CD4-positive, alpha-beta T cell treated with Interleukin-6 for 4 hours (primary cell): ENCODE results near the gene ETS2.
A peak's percentile ranks its signal among the peaks of the same experiment; 100 is the strongest.

Experiments
- DNase-seq: peaks from one replicate; pipeline ENCODE4 v3.0.0-alpha.2; 2020; ENCODE audit warnings: mixed read lengths

Gene ETS2

DNA sequence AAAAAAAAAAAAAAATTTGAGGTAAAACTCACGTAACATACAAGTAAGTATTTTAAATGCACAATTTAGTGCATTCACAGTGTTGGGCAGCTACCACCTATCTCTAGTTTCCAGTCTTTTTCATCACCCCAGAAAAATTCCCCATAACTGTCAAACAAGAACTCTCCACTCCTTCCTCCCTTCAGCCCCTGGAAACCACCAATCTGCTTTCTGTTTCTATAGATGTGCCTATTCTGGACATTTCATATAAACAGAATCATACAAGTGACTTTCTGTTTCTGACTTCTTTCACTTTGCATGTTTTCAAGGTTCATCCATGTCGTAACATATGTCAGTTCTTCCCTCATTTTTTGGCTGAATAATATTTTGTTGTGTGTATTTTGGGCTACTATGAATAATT, 24.9 kb upstream of the ETS2 start:
- no peak for DNase-seq

DNA sequence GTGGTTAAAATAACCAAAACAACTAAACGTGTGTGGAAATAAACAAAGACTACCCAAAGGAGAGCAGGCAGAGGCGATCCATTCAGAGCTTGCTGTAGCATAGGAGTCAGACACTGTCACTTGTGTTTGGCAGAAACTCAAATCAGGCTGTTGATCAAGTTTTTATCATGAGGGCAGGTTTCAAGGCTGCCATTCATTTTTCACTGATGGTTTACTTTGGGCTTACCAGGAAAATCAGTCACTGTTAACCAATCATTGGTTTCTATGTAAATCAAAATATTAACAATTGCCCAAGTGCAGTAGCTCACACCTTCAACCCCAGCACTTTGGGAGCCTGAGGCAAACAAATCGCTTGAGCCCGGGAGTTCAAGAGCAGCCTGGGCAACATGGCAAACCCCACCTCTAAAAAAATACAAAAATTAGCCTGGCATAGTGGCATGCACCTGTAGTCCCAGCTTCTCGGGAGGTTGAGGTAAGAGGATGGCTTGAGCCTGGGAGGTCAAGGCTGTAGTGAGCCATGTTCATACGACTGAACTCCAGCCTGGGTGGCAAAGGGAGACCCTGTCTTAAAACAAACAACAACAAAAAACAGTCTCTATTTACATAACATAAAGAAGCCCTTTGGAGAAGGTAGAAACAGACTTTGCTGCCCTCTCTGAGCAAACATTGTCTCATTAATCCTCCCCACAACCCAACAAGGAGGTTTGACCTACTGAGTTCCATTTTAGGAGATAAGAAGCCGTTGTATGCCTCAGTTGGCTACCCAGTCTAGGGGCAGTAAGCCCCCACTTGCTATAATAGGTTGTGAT, 21.1 kb upstream of the ETS2 start:
- no peak for DNase-seq

DNA sequence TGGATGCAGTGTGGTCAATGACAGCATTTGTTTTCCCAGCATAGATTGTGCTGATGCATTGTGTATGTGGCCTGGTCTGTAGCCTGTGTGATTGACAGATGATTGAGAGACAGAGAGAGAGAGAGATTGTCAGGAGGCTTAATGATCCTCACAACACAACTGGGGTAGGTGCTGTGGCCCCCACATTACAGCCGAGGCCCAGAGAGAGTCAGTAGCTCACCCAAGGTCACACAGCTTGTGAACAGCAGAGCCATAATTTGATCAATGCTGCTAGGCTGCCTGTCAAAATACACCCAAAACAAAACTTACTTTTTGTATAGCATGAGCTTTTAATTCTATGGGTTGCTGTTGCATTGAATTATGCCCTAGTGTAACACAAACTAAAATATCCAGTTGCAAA, 20.2 kb upstream of the ETS2 start:
- no peak for DNase-seq

DNA sequence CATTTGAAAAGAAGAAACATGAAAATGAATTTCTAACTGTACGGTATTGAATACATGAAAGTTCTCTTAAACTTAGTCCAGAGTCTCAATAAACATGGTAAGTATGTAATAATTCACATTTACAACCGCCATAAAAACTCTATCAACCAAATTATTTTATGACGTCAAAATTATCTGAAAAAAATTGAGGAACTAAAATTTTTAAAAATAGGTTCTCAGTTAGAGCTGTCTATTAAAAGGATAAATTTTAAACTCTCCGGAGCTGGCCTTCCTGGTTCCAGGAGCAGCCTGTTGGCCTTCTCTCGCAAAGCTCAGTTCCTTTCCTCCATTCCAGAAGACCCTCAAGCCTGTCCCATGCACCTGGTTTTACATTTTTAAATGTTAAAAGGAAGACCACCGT, 18.7 kb upstream of the ETS2 start:
- DNase-seq: no peak

DNA sequence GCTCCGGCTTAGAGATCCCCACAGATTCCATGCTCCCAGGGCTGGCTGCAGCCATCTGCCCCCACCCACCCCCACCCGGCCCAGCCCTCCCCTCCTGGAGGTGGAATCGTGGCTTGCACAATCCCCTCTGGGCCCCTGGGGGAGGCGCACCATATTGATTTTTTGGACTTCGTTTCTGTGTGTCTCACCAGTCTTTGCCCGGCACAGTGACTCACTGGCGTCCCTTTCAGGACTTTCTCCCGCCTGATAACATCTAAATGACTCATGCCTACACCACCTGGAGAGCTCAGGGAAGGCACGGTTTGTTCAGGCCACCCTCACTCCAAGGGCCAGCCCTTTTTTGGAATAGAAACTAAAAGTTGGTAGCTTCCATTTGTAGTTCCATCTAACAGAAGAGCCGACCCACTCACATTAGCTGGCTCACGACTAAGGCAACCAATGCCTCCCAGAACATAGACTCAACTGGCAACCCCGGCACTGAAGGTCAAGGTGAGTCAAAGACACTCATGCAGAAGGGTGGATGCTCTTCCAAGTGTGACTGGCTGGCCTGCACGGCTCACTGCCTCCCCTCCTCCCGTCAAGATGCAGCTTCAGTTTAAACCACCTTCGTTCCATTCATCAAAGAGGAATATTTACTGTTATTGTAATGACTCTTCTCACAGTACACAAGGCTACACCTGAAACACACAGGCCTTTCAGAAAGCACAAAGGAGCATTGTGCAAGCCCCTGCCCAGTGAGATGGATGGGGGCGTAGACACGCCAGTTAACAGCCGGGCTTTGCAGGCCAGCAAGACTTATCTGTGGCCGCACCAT, 18.1 kb upstream of the ETS2 start:
- no peak for DNase-seq

DNA sequence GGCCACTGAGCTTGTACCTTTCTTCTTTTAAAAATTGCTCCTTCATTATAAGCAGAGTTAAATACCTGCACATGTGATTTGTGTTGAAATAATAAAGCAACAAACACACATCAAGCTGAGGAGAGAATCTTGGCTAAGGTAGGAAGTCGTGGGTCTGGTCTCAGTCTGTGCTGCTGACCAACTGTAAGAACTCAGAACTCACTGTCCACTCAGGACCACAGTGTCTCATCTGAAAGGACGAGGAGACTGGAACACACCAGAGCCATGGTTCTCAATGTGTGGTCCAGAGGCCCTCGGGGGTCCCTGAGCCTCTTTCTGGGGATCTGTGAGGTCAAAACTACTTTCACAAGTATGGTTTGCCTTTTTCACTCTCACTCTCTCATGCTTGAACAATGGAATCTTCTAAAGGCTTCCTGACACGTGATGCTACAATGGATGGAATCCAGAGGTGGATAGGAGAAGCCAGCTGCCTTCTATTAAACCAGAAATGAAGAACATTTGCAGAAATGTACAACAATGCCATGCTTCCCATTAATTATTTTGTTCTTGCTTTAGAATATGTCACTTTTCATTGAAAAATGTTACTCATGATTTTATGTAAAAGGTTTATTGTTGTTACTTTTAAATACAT, 17.3 kb upstream of the ETS2 start:
- DNase-seq: no peak

DNA sequence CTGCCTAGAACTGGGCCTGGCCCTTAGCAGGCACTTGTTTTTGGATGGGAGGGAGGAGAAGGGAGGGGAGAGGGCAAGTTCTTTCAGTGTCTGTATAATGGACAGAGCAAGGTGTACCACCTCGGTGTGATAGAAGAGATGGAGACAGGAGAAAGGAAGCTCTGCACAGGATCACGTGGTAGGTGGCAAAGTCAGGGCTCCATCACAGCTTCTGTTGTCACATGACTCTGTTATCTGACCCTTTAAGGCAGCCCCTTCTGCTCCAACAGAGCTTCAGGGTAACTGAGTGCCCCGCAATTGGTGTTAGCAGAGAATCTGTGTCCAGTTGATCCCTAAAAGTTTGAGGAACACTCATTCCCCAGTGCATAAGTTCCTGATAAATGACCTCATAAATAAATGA, 16.5 kb upstream of the ETS2 start:
- DNase-seq: no peak

DNA sequence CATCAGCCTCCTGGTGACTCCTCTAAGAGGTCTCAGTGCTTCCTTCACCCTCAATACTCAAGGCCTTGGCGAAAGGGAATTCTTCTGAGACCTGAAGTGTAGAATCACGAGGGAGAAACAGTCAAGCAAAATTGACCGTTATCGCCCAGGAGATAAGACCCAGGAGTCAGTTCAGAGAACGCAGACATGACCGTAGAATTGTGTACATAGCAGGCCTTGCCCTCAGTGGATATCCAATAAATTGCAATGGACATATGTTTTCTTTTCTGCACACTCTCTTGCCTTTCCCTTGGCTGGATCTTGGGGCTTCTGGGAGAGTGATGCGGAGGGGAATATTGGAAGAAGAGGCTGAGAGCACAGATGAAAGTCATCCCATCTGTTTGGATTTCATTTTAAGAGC, 15.7 kb upstream of the ETS2 start:
- no peak for DNase-seq

DNA sequence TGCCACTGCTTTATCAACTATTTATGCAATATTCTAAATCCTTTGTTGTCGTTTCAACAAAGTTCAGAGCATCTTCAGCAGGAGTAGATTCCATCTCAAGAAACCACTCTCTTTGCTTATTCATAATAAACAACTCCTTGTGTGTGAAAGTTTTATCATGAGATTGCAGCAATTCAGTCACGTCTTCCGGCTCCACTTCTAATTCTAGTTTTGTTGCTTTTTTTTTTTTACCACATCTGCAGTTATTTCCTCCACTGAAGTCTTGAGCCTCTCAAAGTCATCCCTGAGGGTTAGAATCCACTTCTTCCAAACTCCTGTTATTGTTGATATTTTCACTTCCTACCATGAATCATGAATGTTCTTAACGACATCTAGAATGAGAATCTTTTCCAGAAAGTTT, 14.8 kb upstream of the ETS2 start:
- no peak for DNase-seq

DNA sequence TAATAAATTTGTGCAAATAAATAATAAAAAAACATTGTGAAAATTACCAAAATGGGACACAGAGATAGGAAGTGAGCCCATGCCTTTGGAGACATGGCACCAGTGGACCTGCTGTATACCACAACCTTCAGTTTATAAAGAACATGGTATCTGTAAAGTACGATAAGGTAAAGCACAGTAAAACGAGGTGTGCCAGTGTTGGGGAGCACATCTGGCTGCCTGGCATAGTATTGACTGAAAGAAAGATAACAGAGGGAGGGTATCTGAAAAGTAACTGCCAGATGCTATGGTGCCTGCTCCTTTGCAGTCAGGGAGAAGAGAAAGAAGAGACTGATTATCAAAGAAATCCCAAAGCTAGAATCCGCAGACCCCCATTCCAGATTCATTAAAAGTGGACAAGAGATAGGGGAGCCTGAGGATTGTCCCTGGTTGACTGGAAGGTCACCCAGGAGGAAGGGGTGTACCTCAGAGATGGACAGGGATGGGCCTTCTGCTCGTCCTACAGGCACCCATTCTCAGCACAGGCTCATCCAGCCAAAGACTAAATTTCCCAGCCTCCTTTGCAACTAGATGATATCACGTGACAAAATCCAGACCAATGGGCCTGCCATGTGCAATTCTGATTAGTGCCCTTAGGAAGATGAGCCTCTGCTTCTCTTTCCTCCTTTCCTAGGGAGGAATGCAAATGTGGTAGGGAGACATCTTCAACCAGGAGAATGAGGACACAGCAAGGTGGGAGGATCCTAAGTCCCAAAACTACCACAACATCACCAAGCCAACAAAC, 12.9 kb upstream of the ETS2 start:
- no peak for DNase-seq

DNA sequence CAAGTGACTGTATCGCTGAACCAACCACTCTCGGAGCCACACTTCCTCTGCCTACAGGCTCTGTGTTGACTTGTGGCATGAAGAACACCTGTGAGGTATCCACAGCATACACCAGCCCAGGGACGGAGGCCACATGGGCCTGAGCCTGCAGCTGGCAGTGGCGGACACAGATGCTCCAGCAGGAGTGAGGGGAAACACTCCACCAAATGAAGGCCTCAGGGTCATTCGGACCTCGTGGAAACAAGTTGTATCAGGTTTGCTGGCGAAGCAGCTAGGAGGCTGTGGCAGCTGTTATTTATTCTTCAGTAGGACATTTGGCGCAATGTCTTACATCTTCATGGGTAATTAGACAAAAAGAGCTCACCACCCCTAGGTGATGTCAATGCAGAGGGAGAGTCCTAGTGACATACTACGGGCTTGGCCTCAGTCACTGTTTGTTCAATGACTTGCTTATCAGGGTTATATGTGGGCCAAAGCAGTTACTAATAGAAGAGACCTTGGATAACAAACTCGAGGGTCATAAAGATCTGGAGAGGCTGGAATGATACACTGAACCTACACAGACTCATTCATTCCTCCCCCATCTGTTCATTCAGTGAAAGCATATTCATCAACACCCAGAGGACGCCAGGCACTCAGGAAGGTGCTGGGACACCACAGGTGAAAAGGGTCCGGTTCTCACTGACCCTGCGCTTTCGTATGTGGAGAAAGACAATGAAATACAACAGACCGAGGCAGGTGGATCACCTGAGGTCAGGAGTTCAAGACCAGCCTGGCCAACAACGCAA, 11.6 kb upstream of the ETS2 start:
- no peak for DNase-seq

DNA sequence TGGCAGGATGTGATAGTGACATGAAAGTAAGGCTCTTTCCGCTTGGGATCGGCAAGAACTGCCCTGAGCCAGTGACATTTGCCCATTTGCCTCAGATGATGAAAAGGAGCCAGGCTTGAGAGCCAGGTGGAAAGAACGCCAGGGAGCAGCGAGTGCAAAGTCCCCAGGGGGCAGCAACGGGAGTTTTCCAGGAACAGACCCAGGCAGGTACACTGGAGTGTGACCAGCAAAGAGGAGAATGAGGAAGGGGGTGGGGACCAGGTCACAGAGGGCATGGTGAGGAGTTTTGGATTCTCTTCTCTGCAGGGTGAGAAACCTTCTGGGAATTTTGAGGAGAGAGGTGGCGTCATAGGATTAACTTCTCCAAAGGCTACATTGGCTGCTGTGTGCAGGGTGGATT, 10.8 kb upstream of the ETS2 start:
- no peak for DNase-seq

DNA sequence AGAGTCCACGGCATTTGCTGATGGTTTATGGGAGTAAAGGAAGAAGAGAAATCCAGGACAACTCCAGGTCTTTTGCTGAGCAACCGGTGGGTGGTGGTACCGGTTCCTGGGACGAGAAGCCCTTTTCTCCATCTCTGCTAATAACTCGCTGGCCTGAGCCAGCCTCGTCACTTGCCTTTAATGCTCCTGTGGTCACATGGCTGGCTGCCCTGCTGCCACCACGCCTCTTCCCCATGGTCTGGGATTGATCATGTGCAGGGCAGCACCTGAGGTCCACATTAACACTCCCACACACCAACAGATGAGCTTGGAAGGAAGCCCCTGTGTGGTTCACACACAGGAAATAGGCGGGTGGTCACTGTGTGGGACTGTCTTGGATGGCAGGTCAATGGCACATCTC, 10.3 kb upstream of the ETS2 start:
- no peak for DNase-seq

DNA sequence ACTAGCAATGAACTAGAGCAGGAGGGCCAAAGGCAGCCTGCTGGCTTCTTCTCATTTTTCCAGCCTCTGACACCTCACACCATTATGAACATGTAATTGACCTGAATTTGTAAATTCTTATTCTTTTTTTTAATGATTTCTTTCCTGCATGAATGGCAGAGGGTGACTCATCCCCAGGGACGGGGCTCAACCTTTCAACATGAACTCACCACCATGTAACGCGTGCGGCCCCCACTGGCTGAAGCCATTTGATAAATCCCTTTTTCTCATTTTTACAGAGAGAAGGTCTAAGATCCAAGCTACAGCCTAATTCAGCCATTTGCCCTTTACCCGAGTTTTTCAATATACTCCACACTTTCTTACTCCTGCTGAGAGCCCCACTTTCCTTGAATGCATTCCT, 9.3 kb upstream of the ETS2 start:
- peak; percentile 28 for DNase-seq

DNA sequence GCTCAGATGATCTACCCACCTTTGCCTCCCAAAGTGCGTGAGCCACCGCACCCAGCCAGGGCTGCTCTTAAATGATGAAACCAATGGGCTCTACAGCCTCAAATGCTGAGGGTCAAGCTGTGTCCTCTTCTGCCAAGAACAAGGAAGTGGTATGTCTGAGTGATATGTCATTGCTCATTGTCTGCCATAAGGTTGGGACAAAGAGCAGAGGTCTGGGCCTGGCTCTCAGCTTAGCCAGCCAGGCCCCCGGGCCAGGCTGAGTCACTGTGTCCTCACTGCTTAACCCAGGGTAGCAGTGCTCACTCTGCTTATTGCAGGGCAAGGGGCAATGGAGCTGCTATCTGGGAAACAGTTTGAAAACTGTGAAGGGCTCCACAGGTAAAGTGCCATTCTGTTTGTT, 8.3 kb upstream of the ETS2 start:
- no peak for DNase-seq

DNA sequence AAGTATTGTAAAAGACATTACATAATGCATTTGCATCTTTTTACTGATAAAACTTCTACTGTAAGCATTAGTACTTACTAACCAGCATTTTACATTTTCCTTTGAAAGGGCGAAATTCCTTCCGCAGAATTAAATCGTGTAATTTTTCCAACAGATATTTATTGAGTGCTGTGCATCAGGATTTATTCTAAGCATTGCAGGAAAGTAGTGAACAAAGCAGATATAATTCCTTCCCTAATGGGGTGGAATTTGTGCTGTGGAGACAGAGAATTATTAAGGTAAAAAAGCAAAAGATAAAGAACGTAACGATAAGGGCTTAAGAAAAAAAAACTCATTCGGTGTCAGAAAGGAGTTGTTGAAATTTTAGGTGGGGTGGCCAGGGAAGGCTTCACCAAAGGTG, 7.6 kb upstream of the ETS2 start:
- no peak for DNase-seq

DNA sequence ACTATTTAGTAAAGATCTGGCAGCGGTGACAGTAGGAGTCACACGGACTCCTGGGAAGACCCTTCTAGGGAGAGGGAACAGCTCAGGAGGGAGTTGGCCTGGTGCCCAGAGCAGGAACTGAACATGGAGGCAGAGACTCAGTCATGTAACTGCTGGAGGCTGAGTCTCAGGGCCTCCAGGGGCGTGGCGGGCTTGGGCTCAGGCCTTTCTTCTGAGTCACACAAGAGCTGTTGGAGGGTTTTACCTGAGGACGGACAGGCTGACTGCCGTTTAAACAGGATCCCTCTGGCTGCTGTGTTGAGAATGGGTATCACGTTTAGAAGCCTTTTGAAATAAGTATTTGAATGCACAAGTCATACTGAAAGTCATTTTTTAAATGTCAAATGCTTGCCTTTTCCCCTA, 7.2 kb upstream of the ETS2 start:
- no peak for DNase-seq

DNA sequence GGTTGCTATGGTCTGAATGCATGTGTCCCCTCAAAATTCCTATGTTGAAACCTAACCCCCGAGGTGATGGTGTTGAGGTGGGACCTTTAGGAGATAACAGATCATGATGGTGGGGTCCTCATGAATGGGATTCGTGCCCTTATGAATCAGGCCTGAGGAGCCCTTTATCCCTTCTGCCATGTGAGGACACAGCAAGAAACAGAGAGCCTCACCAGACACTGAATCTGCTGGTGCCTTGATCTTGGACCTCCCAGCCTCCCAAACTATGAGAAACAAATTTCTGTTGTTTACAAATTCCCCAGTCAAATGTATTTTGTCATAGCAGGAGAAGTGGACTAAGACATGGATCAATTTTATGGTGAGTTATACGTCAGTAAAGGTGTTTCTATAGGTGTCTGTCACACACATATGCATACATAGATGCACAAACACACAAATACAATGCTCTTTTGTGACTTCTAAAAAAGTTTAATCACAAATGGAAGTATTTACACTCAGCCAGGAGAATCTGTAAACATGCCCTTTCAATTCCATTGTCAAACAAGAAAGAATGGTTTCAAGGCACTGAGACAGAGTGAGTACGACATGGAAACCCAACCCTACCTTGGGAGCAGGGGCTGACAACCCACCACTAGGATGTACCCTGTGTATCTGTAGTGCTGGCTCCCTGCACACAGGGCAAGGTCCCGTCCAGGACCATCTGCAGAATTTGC, 5.5 kb upstream of the ETS2 start:
- no peak for DNase-seq

DNA sequence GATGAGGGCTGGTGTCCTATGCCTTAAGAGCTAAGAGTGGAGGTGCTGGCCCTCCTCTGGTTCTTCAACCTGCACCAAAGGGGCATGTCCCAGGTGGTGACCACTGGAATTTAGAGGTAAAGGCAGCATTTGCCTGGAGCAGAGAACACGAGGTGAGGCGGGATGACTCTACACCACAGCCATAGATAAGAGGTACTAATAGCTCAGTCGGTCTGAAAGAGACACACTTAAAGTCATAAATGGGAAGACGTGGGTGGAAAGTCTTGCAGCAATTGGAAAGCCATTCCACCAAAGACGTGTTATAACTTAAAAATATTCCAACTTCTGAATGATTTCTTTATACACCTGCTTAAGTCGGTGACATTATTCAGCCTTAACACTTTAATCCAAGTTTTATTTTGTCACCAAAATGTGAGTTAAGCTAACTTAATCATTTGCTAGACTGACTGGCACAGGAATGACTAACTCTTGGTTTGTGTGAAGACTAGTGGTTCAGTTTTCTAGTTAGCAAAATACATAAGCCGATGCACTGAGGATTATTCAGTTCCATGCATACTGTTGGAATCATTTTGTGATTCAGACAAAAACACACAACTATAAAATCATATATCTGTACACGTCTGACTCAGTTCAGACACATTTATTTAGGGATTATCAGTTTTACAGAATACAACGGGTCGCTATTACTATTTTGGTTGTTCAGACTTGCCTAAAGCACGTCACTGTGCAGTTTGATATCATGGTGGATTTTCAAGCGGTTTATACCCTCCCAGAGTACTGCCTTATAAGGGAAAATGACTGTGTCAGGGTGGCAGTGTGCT, 4.6 kb upstream of the ETS2 start:
- DNase-seq: no peak
